K562 (cell line): ENCODE measurements around the gene MAD2L1BP. TPM values are rescaled to one million over a fixed set of nuclear protein-coding genes. Genes with fewer than 3 reads are reported as not detected.

Experiments used
- polyA plus RNA-seq, 8 experiments: library from polyadenylated mRNA; depleted of rRNA in 4 of 8; stranded (reverse) in 5 of 8; unstranded in 3 of 8; fragments of >200 nt; fragmentation: Nextera tagmentation in 2 of 8; fragmentation: Illumina TruSeq in 1 of 8; extraction: Ambion mirVana in 2 of 8; extraction: Trizol in 1 of 8; gene quantifications; 2 replicates each; pipeline versions ENCODE4 v1.2.1 to v1.2.3, GENCODE V29; 2011 to 2014; ENCODE audit warnings: inconsistent platforms in 1 of 8, missing spikeins in 1 of 8
- total RNA-seq, 7 experiments: library from RNA; depleted of rRNA in 6 of 7; stranded (reverse); fragments of >200 nt in 6 of 7; fragmentation: Illumina TruSeq in 2 of 7; extraction: Trizol in 2 of 7; gene quantifications; 2 replicates each; pipeline versions ENCODE4 v1.2.1 to v1.2.3, GENCODE V29; 2011 to 2021; ENCODE audit warnings: low replicate concordance in 1 of 7

Gene MAD2L1BP
- total and polyA plus RNA-seq, 9 of the 15 experiments (the other 6 are each of a cell fraction or from before 2014, with no cell fraction given): 69.7 to 321 (median 111) TPM

Other genes starting within 250 kb of the MAD2L1BP start
Only the 7 nearest of the 12 such genes appear.
- 57.6 and 67.8 TPM in 2 replicates for gene YIPF3, start 118.9 kb upstream of the MAD2L1BP start, total RNA-seq (2014; rRNA removed)
- 25.9 and 27.5 TPM in 2 replicates for gene YIPF3, start 118.9 kb upstream of the MAD2L1BP start, total RNA-seq (2014; rRNA removed; fragmentation: Illumina TruSeq; extraction: Trizol)
- 31.5 and 32.9 TPM in 2 replicates for gene YIPF3, start 118.9 kb upstream of the MAD2L1BP start, total RNA-seq (2015; rRNA removed; fragmentation: Illumina TruSeq; extraction: Trizol)
- gene YIPF3, start 118.9 kb upstream of the MAD2L1BP start, total RNA-seq (2021): 65.1 and 69.3 TPM in 2 replicates
- gene YIPF3, start 118.9 kb upstream of the MAD2L1BP start, polyA plus RNA-seq (2011; rRNA removed): 74.8 and 182 TPM in 2 replicates
- gene YIPF3, start 118.9 kb upstream of the MAD2L1BP start, polyA plus RNA-seq (2014; fragmentation: Illumina TruSeq; extraction: Trizol): 75.3 and 78.5 TPM in 2 replicates
- 10 to 100 TPM; 40.4 to 48.6 TPM for gene YIPF3, start 118.9 kb upstream of the MAD2L1BP start, polyA plus RNA-seq (2014; fragmentation: Nextera tagmentation; extraction: Ambion mirVana)
- gene YIPF3, start 118.9 kb upstream of the MAD2L1BP start, polyA plus RNA-seq (2014; rRNA removed): 54.6 and 72.9 TPM in 2 replicates
- gene POLR1C, start 118.8 kb upstream of the MAD2L1BP start, total RNA-seq (2014; rRNA removed): 74.8 and 83.5 TPM in 2 replicates
- gene POLR1C, start 118.8 kb upstream of the MAD2L1BP start, total RNA-seq (2014; rRNA removed; fragmentation: Illumina TruSeq; extraction: Trizol): 109 and 114 TPM in 2 replicates
- 103 and 104 TPM in 2 replicates for gene POLR1C, start 118.8 kb upstream of the MAD2L1BP start, total RNA-seq (2015; rRNA removed; fragmentation: Illumina TruSeq; extraction: Trizol)
- gene POLR1C, start 118.8 kb upstream of the MAD2L1BP start, total RNA-seq (2021): 116 and 120 TPM in 2 replicates
- gene POLR1C, start 118.8 kb upstream of the MAD2L1BP start, polyA plus RNA-seq (2011; rRNA removed): 173 and 226 TPM in 2 replicates
- 142 and 181 TPM in 2 replicates for gene POLR1C, start 118.8 kb upstream of the MAD2L1BP start, polyA plus RNA-seq (2014; fragmentation: Illumina TruSeq; extraction: Trizol)
- gene POLR1C, start 118.8 kb upstream of the MAD2L1BP start, polyA plus RNA-seq (2014; fragmentation: Nextera tagmentation; extraction: Ambion mirVana): 100 to 1,000 TPM; 405 to 429 TPM
- gene POLR1C, start 118.8 kb upstream of the MAD2L1BP start, polyA plus RNA-seq (2014; rRNA removed): 120 and 136 TPM in 2 replicates
- gene XPO5, start 59.8 kb upstream of the MAD2L1BP start, total RNA-seq (2014; rRNA removed): 91.6 and 102 TPM in 2 replicates
- gene XPO5, start 59.8 kb upstream of the MAD2L1BP start, total RNA-seq (2014; rRNA removed; fragmentation: Illumina TruSeq; extraction: Trizol): 99.1 and 106 TPM in 2 replicates
- gene XPO5, start 59.8 kb upstream of the MAD2L1BP start, total RNA-seq (2015; rRNA removed; fragmentation: Illumina TruSeq; extraction: Trizol): 95.4 and 97.1 TPM in 2 replicates
- 170 and 180 TPM in 2 replicates for gene XPO5, start 59.8 kb upstream of the MAD2L1BP start, total RNA-seq (2021)
- 145 and 166 TPM in 2 replicates for gene XPO5, start 59.8 kb upstream of the MAD2L1BP start, polyA plus RNA-seq (2011; rRNA removed)
- 105 and 130 TPM in 2 replicates for gene XPO5, start 59.8 kb upstream of the MAD2L1BP start, polyA plus RNA-seq (2014; fragmentation: Illumina TruSeq; extraction: Trizol)
- gene XPO5, start 59.8 kb upstream of the MAD2L1BP start, polyA plus RNA-seq (2014; fragmentation: Nextera tagmentation; extraction: Ambion mirVana): 10 to 100 TPM; 36.0 to 72.3 TPM
- gene XPO5, start 59.8 kb upstream of the MAD2L1BP start, polyA plus RNA-seq (2014; rRNA removed): 101 TPM in 2 replicates
- gene POLH, start 59.7 kb upstream of the MAD2L1BP start, total RNA-seq (2014; rRNA removed): 12.7 and 19.3 TPM in 2 replicates
- 23.0 and 23.5 TPM in 2 replicates for gene POLH, start 59.7 kb upstream of the MAD2L1BP start, total RNA-seq (2014; rRNA removed; fragmentation: Illumina TruSeq; extraction: Trizol)
- gene POLH, start 59.7 kb upstream of the MAD2L1BP start, total RNA-seq (2015; rRNA removed; fragmentation: Illumina TruSeq; extraction: Trizol): 21.2 and 23.9 TPM in 2 replicates
- 31.4 and 31.8 TPM in 2 replicates for gene POLH, start 59.7 kb upstream of the MAD2L1BP start, total RNA-seq (2021)
- gene POLH, start 59.7 kb upstream of the MAD2L1BP start, polyA plus RNA-seq (2011; rRNA removed): 26.8 and 31.6 TPM in 2 replicates
- gene POLH, start 59.7 kb upstream of the MAD2L1BP start, polyA plus RNA-seq (2014; fragmentation: Illumina TruSeq; extraction: Trizol): 16.2 and 20.6 TPM in 2 replicates
- gene POLH, start 59.7 kb upstream of the MAD2L1BP start, polyA plus RNA-seq (2014; fragmentation: Nextera tagmentation; extraction: Ambion mirVana): 10 to 100 TPM in 1 of 2 experiments, 1 to 10 TPM in 1; 5.8 to 10.6 TPM
- gene POLH, start 59.7 kb upstream of the MAD2L1BP start, polyA plus RNA-seq (2014; rRNA removed): 11.4 and 14.7 TPM in 2 replicates
- gene GTPBP2, start 6.6 kb upstream of the MAD2L1BP start, total RNA-seq (2014; rRNA removed): 111 and 127 TPM in 2 replicates
- 92.5 and 99.4 TPM in 2 replicates for gene GTPBP2, start 6.6 kb upstream of the MAD2L1BP start, total RNA-seq (2014; rRNA removed; fragmentation: Illumina TruSeq; extraction: Trizol)
- gene GTPBP2, start 6.6 kb upstream of the MAD2L1BP start, total RNA-seq (2015; rRNA removed; fragmentation: Illumina TruSeq; extraction: Trizol): 68.8 and 71.1 TPM in 2 replicates
- 121 and 162 TPM in 2 replicates for gene GTPBP2, start 6.6 kb upstream of the MAD2L1BP start, total RNA-seq (2021)
- gene GTPBP2, start 6.6 kb upstream of the MAD2L1BP start, polyA plus RNA-seq (2011; rRNA removed): 184 and 259 TPM in 2 replicates
- 162 and 169 TPM in 2 replicates for gene GTPBP2, start 6.6 kb upstream of the MAD2L1BP start, polyA plus RNA-seq (2014; fragmentation: Illumina TruSeq; extraction: Trizol)
- gene GTPBP2, start 6.6 kb upstream of the MAD2L1BP start, polyA plus RNA-seq (2014; fragmentation: Nextera tagmentation; extraction: Ambion mirVana): 10 to 100 TPM; 48.4 to 60.9 TPM
- gene GTPBP2, start 6.6 kb upstream of the MAD2L1BP start, polyA plus RNA-seq (2014; rRNA removed): 171 and 196 TPM in 2 replicates
- gene RSPH9, start 9.2 kb downstream of the MAD2L1BP start, total RNA-seq (2014; rRNA removed): 0.05 TPM in 1 of 2 replicates, not detected in the other
- gene RSPH9, start 9.2 kb downstream of the MAD2L1BP start, total RNA-seq (2014; rRNA removed; fragmentation: Illumina TruSeq; extraction: Trizol): not detected in 2 replicates
- gene RSPH9, start 9.2 kb downstream of the MAD2L1BP start, total RNA-seq (2015; rRNA removed; fragmentation: Illumina TruSeq; extraction: Trizol): not detected in 2 replicates
- not detected in 2 replicates for gene RSPH9, start 9.2 kb downstream of the MAD2L1BP start, total RNA-seq (2021)
- 0.04 TPM in 1 of 2 replicates, not detected in the other for gene RSPH9, start 9.2 kb downstream of the MAD2L1BP start, polyA plus RNA-seq (2011; rRNA removed)
- gene RSPH9, start 9.2 kb downstream of the MAD2L1BP start, polyA plus RNA-seq (2014; fragmentation: Illumina TruSeq; extraction: Trizol): not detected in 2 replicates
- under 1 TPM; 0.39 to 0.60 TPM for gene RSPH9, start 9.2 kb downstream of the MAD2L1BP start, polyA plus RNA-seq (2014; fragmentation: Nextera tagmentation; extraction: Ambion mirVana)
- not detected in 2 replicates for gene RSPH9, start 9.2 kb downstream of the MAD2L1BP start, polyA plus RNA-seq (2014; rRNA removed)
- 130 and 161 TPM in 2 replicates for gene MRPS18A, start 52.0 kb downstream of the MAD2L1BP start, total RNA-seq (2014; rRNA removed)
- 63.9 and 87.5 TPM in 2 replicates for gene MRPS18A, start 52.0 kb downstream of the MAD2L1BP start, total RNA-seq (2014; rRNA removed; fragmentation: Illumina TruSeq; extraction: Trizol)
- gene MRPS18A, start 52.0 kb downstream of the MAD2L1BP start, total RNA-seq (2015; rRNA removed; fragmentation: Illumina TruSeq; extraction: Trizol): 115 and 119 TPM in 2 replicates
- 102 and 104 TPM in 2 replicates for gene MRPS18A, start 52.0 kb downstream of the MAD2L1BP start, total RNA-seq (2021)
- gene MRPS18A, start 52.0 kb downstream of the MAD2L1BP start, polyA plus RNA-seq (2011; rRNA removed): 104 and 112 TPM in 2 replicates
- 159 and 185 TPM in 2 replicates for gene MRPS18A, start 52.0 kb downstream of the MAD2L1BP start, polyA plus RNA-seq (2014; fragmentation: Illumina TruSeq; extraction: Trizol)
- gene MRPS18A, start 52.0 kb downstream of the MAD2L1BP start, polyA plus RNA-seq (2014; fragmentation: Nextera tagmentation; extraction: Ambion mirVana): 100 to 1,000 TPM; 204 to 243 TPM
- 125 and 133 TPM in 2 replicates for gene MRPS18A, start 52.0 kb downstream of the MAD2L1BP start, polyA plus RNA-seq (2014; rRNA removed)